HG03565 (cell line): ENCODE data around the gene TTC13.

Experiments used
- ATAC-seq: cut with Tn5 transposase; IDR thresholded peaks from one replicate; pipeline ENCODE4 v1.9.1; 2021; ENCODE audit warnings: mild to moderate bottlenecking, moderate library complexity; ENCODE audit not compliant: unreplicated experiment

Gene TTC13

DNA sequence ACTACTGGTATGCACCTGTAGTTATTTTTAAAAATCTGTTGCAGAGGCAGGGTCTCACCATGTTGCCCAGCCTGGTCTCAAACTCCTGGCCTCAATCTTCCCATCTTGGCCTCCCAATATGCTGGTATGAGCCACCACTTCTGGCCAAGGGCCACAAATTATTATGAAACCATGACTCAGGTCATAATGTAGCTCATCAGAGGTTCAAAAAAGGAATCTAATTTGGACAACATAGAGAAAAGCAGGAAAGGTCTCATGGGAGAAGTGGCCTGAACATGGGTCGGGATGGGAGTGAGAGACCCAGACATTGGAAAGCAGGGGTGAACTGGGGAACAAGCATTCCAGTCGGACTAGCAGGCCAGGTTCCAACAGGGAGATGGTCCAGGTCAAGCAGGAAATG, 65.2 kb downstream of the TTC13 start:
- no peak for ATAC-seq

- ATAC-seq: no peak
Observed at GRCh38 chr1:230910755-230911117, 67.9 kb downstream of the TTC13 start.

- ATAC-seq: no peak
Observed at GRCh38 chr1:230909974-230910754, 68.5 kb downstream of the TTC13 start.

DNA sequence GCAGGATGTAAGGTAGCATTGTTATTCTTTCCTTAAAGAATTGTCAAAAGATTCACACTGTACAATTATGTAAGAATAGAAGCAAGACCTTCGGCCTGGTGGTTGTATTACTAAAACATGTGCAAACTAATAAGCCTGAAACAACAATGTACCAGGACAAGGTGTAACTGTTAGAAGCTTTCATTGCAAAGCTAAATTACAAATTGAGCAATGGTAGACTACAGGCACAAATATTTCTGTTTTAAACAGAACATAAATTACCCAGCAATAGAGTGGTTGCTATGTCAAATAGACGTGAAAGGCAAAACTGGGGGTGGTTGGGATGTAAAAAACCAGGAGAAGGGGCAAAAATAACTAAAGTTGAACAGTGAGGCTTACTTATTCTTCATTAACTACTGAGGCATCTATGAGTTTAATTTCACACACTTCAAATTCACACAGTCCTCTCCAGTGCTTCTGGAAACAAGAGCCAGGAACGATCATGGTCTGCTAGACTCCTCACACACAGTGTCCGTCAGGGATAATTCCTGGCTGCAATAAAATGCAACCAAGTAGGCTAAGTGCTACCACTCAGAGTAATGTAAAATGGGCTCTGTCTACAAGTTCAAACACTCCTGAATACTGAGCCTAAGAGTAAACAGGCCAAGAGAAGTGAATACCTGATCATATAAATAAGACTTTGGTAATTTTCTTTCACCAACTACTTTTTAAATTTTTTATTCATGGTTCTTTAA, 71.0 kb downstream of the TTC13 start:
- ATAC-seq: no peak

DNA sequence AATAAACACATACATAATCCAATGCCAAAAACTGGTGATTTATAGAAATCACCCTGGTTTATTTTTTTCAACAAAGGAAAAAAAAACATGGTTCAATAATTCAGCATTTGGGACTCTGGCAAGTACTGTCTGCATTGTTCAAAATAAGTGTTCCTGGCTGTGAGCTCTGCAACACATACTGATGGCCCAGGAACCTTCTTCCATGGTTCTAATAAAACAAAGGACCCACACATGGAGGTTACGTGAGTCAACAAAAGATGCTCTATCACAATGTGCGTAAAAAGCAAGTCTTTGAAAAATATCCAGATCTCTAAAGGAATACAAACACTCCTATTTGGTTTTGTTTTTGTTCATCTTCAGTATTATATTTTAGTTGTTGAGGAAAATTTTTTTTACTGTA, 72.4 kb downstream of the TTC13 start:
- no peak for ATAC-seq

GRCh38 chr1:230905733-230906132, 72.9 kb downstream of the TTC13 start:
- no peak for ATAC-seq

- no peak for ATAC-seq
Observed at GRCh38 chr1:230902349-230902923, 76.2 kb downstream of the TTC13 start.

- ATAC-seq: no peak
Observed at GRCh38 chr1:230901671-230902070, 77.0 kb downstream of the TTC13 start.

DNA sequence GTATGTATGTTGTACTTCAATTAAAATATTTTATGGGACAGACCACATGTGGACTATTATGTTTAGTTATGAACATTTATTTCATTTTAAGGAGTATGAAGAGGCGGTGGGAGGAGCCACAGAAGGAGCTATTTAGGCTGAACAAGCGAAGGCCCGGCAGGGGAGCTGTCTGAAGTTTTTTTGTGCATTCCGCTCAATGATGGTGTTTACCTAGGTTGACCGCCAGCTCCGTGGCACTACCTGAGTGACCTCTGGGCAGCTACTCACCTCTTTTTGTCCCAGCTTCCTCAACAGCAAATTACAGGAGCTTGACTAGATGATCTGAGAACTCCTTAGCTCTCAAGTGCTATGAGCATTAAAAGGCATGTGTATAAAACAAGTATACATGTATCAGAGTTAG, 77.7 kb downstream of the TTC13 start:
- no peak for ATAC-seq

DNA sequence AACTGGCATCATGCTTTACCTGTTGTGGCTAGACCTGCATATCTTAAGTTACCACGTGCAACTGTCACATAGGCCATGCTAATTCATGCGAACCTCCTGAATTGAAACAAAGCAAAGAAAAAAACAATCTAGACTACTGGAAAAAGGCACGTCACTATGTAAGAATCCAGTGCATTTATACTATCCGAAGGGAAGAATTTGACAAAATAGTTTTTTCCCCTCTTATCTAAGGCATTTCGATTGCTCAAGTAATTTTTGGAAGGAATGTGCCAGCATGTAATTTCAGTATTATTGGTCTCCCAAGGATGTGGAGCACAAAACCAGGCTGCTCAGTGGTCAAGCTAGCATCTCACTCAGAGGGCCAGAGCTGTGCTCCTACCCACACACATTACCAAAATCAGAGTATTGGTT, 78.8 kb downstream of the TTC13 start:
- no peak for ATAC-seq

- ATAC-seq: no peak
Observed at GRCh38 chr1:230898748-230899147, 79.9 kb downstream of the TTC13 start.

- no peak for ATAC-seq
Observed at GRCh38 chr1:230898144-230898543, 80.5 kb downstream of the TTC13 start.

DNA sequence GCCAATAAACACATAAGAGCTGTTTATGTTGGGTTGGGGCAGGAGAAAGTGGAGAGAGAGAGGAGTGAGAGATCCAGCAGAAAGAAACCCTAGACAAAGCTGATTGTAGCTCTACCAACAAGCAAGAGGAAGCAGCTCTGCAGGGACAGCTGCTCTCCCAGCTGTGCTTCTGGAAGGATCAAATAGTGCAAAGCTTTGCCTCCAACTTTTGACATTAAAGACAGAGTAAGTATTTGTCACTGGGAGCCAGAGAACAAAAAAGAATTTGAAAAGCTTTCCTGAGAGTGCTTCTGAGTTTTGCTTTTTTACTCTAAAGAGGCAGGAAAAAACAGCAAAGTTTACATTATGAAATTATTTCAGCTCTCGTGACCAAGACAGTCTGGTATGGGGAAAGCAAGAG, 81.9 kb downstream of the TTC13 start:
- ATAC-seq: no peak

DNA sequence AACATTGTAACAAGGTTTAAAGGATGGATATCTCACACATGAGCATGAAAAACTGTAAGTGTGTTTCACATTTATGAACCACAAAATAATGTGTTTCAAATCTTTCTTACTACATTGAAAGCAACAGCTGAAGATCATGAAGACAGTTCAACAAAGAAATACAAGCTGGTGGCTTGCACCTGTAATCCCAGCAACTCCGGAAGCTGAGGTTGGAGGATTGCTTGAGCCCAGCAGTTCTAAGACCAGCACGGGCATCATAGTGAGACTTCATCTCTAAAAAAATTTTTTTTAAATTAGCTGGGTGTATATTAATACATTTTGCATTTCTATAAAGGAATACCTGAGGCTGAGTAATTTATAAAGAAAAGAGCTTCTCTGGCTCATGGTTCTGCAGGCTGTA, 83.2 kb downstream of the TTC13 start:
- ATAC-seq: no peak

DNA sequence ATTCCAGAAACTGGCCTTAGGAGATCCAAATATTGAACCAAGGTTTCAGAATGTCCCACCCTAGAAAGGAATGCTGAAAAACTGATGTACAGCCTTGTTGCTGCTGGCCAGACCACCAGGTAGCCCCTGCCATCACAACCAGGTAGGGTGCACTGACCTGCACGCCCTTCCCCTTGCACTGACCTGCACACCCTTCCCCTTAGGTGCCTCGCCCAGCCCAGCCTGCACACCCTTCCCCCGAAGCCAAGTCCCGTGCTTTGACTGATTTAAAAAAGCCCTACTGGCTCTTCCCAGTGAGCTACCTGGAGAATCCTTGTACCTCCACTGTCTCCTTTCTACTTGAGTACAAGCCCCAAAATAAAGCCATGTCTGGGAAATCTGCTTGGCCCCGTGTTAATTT, 84.0 kb downstream of the TTC13 start:
- no peak for ATAC-seq

- no peak for ATAC-seq
Observed at GRCh38 chr1:230894032-230894431, 84.6 kb downstream of the TTC13 start.

DNA sequence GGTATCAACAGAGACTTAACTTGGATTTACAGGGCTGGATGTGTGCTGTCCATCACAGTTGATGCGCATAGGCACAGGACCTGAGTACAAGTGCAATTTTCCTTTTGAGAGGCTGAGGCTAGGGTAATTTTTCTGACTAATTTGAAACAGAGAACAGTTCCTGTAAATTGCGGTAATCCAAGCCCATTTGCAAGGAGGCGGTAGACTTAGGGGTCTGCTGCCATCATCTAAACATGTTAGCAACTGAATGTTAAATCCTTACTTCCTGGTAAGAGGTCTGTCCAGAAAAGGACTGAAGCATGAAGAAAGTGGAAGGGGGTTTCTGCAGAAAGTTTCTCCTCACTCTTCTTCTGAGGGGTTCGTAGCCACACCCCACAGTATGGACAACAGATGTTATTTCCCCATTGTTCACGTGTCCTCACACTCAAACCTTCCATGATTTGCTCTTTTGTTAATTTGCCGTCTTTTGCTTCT, 86.6 kb downstream of the TTC13 start:
- no peak for ATAC-seq

GRCh38 chr1:230891413-230891812, 87.2 kb downstream of the TTC13 start:
- no peak for ATAC-seq

DNA sequence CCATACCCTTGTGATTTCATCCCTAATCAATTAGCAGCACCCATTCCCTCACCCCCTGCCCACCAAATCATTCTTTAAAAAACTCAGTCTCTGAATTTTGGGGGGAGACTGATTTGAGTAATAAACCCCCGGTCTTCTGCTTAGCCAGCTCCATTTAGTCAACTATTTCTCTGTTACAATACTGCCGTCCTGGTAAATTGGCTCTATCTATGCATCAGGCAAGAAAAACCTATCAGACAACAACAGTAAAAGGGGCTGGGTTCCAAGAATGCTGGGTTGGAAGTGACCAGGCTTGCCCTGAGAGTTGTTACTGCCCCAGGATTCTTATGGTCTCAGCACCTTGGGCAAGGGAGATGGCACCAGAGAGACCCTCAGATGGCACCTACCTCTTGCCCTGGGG, 94.0 kb downstream of the TTC13 start:
- no peak for ATAC-seq

- ATAC-seq: no peak
Observed at GRCh38 chr1:230883967-230884366, 94.7 kb downstream of the TTC13 start.

DNA sequence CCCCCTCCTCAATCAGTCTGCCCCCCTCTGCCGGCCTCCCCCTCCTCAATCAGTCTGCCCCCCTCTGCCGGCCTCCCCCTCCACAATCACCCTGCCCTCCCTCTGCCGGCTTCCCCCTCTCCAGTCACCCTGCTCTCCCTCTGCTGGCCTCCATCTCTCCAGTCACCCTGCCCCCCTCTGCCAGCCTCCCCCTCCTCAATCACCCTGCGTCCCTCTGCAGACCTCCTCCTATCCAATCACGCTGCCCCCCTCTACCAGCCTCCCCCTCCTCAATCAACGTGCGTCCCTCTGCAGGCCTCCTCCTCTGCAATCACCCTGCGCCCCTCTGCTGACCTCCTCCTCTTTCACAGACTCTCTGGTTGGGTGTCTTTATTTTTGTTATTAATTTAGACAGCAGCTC, 98.9 kb downstream of the TTC13 start:
- ATAC-seq: no peak

DNA sequence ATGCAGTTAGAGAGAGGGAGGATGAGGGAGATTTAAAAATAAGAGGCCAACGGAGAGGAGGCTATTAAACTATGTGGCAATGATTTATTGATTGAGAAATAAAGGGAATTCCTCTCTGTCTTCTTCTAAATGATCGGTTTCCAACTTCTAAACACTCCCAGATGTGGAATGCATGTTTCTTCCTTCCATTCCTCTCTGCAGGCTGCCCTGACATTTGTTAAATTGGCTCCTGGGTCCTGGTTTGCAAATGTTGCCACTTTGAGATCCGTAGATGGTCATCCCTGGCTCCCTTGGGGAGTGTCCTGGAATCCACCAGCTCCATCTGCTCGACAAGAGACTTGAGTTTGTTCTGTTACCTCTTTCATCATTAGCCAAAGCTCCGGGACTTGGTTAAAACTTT, 100.1 kb downstream of the TTC13 start:
- no peak for ATAC-seq
